GM06990 (cell line): ENCODE measurements around the gene ZC3H7A.

Source experiments
- DNase-seq: peaks from one replicate; pipeline ENCODE4 v3.0.0-alpha.2; 2011; ENCODE audit not compliant: insufficient read length; ENCODE audit errors: extremely low read depth
- H3K27me3 ChIP-seq: replicated peaks from 2 replicates; pipeline ENCODE4 v1.6.0; 2011; ENCODE audit warnings: low read length; ENCODE audit not compliant: control insufficient read depth, insufficient read depth
- H3K36me3 ChIP-seq: 2 replicates; pipeline ENCODE4 v1.5.1; 2011; ENCODE audit warnings: low read length; ENCODE audit not compliant: control insufficient read depth, insufficient read depth
- H3K4me3 ChIP-seq: replicated peaks from 2 replicates; pipeline ENCODE4 v1.5.1; 2011; ENCODE audit warnings: low read depth, mild to moderate bottlenecking, control low read depth, low read length
- TF ChIP-seq, protein P1 (sequence below): IDR thresholded peaks from 2 replicates; pipeline ENCODE4 v1.5.1; 2011; ENCODE audit warnings: low read length, control low read depth, mild to moderate bottlenecking, inconsistent platforms; ENCODE audit not compliant: insufficient read depth, poor library complexity, severe bottlenecking

The ZC3H7A gene, protein sequence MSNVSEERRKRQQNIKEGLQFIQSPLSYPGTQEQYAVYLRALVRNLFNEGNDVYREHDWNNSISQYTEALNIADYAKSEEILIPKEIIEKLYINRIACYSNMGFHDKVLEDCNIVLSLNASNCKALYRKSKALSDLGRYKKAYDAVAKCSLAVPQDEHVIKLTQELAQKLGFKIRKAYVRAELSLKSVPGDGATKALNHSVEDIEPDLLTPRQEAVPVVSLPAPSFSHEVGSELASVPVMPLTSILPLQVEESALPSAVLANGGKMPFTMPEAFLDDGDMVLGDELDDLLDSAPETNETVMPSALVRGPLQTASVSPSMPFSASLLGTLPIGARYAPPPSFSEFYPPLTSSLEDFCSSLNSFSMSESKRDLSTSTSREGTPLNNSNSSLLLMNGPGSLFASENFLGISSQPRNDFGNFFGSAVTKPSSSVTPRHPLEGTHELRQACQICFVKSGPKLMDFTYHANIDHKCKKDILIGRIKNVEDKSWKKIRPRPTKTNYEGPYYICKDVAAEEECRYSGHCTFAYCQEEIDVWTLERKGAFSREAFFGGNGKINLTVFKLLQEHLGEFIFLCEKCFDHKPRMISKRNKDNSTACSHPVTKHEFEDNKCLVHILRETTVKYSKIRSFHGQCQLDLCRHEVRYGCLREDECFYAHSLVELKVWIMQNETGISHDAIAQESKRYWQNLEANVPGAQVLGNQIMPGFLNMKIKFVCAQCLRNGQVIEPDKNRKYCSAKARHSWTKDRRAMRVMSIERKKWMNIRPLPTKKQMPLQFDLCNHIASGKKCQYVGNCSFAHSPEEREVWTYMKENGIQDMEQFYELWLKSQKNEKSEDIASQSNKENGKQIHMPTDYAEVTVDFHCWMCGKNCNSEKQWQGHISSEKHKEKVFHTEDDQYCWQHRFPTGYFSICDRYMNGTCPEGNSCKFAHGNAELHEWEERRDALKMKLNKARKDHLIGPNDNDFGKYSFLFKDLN

DNA sequence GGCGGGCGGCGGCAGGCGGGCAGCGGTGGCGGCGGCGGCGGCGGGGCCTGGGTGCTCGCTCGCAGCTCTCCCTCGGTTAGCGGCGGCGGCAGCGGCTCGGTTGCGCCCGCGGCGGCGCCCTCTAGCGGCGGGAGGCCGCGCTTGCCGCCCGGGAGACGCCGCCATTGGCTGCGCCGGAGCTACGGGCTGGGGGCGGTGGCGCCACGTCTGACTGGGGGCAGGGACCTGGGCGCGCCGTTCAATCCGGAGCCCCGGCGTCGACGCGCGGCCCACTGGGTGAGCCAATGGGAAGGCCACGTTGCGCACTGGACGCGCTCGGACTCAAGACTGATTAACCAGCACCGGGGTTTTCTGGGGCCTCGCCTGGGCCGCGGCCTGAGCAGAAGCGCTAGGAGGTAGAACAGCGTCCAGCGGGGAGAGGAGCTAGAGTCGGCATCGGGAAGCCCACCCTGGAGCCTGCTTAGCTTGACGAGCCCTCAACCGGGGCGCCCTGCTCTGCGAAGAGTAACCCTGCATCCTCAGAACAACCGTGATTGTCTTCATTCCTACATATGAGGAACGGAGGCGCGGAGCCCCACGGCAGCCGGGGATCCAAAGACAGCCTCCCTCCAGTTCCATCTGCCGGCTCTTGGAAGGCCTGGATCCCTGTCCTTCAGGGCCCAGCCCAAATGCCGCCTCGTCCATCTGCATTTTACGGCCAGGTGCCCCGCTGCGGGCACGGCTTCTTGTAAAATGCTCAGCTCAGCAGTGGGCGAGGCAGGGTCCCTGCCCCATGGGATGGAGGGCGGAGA, at the start of gene ZC3H7A:
ZC3H7A (minus strand) TSS at position 93 of the 791 bp plus-strand sequence. CDS start 14,904 bp downstream, outside the sequence.
- Histone ChIP-seq H3K4me3 (peak within 1 kb of the TSS; percentile 90), H3K27me3 (no peaks in the 10 kb centered on the region), H3K36me3 (peaks cover 4% of the 10 kb centered on the region)
- TF ChIP-seq, protein P1, sequence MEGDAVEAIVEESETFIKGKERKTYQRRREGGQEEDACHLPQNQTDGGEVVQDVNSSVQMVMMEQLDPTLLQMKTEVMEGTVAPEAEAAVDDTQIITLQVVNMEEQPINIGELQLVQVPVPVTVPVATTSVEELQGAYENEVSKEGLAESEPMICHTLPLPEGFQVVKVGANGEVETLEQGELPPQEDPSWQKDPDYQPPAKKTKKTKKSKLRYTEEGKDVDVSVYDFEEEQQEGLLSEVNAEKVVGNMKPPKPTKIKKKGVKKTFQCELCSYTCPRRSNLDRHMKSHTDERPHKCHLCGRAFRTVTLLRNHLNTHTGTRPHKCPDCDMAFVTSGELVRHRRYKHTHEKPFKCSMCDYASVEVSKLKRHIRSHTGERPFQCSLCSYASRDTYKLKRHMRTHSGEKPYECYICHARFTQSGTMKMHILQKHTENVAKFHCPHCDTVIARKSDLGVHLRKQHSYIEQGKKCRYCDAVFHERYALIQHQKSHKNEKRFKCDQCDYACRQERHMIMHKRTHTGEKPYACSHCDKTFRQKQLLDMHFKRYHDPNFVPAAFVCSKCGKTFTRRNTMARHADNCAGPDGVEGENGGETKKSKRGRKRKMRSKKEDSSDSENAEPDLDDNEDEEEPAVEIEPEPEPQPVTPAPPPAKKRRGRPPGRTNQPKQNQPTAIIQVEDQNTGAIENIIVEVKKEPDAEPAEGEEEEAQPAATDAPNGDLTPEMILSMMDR, result peak; percentile 6
- peak; percentile 99 for DNase-seq

DNA sequence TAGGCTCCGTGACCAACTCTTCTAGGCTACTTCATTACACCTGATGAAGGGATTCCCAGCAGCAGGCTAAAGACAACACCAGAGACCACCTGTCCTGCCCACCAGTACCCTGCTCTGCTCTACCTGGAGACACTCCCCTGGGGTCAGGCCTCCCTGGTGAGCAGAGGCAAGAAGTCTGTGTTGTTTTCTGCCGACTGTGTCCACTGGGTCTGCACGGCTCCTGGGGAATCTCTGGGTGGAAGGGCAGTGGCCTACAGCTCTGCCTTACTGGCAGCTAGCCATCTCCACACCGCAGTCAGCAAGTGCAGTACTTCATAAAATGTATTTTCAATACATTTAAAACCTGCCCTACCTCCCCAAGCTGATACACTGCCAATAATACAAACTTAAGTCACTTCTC, 47.4 kb upstream of the ZC3H7A start:
- no peak overlapping the region for H3K4me3 ChIP-seq
- TF ChIP-seq, protein P1, result no peak
- H3K27me3 ChIP-seq, result no peaks in the 10 kb centered on the region
- DNase-seq, result no peak
- peaks cover 44% of the 10 kb centered on the region for H3K36me3 ChIP-seq

DNA sequence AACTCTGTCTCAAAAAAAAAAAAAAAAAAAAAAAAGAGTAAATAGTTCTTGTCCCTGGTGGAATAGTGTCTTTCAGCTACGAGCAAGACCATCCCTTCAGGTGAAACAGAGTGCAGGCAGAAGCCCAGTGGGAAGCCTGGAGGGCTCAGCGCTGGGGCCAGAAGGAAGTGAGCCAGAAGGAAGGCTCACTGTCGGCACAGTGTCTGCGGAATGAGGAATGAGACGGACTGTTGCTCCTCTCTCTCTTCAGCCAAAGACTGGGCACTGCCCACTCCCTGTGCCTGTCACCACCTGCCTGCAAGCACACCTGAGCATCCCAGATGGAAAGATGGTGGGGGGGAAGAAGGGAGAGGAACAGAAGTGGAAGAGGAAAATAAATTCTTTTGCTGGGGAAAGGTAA, 46.8 kb upstream of the ZC3H7A start:
- Histone ChIP-seq H3K36me3 (peaks cover 41% of the 10 kb centered on the region), H3K27me3 (no peaks in the 10 kb centered on the region), H3K4me3 (no peak overlapping the region)
- TF ChIP-seq, protein P1, result no peak
- no peak for DNase-seq

DNA sequence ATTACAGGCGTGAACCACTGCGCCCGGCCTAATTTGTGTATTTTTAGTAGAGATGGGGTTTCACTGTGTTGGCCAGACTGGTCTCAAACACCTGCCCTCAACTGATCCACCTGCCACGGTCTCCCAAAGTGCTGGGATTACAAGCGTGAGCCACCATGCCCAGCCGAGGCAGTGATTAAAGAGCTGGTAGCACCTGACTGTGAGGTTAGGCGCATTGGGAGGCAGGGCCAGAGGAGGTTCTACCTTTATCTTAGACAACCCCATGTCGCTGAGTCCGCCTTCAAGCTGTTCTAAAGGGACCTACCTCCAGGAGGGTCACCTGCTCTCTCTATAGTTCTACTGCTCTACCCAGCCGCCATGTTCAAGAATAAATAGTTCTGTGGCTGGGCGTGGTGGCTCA, 46.1 kb upstream of the ZC3H7A start:
- no peaks in the 10 kb centered on the region for H3K27me3 ChIP-seq
- DNase-seq, result no peak
- peaks cover 37% of the 10 kb centered on the region for H3K36me3 ChIP-seq
- H3K4me3 ChIP-seq, result no peak overlapping the region
- TF ChIP-seq, protein P1, result no peak

DNA sequence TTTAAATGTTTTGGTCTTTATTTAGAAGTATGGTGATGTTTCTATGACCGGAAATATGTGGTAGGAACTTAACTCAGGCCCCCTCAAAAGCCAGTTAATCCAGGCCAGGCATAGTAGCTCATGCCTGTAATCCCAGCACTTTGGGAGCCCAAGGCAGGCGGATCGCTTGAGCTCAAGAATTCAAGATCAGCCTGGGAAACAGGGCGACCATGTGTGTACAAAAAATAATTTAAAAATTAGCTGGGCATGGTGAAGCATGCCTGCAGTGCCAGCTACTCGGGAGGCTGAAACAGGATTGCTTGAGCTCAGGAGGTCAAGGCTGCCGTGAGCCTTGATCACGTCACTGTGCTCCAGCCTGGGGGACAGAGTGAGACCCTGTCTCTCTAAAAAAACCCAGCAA, 44.0 kb upstream of the ZC3H7A start:
- TF ChIP-seq, protein P1, result no peak
- H3K27me3 ChIP-seq, result no peaks in the 10 kb centered on the region
- DNase-seq, result no peak
- peaks cover 45% of the 10 kb centered on the region for H3K36me3 ChIP-seq
- H3K4me3 ChIP-seq, result no peak overlapping the region
